GM23248 (cell line): ENCODE measurements around the gene SERPINA5. TPM values are rescaled to one million over a fixed set of nuclear protein-coding genes. Genes with fewer than 3 reads are reported as not detected.

ENCODE experiments used
- DNase-seq: peaks from one replicate; pipeline ENCODE4 v3.0.0-alpha.2; 2015
- H2AFZ ChIP-seq: fragments of 200-600 bp; sonication (generic); 2 replicates; pipeline ENCODE4 v1.6.1; 2016; ENCODE audit warnings: antibody characterized with exemption
- H3F3A ChIP-seq: fragments of 200-600 bp; sonication (generic); 2 replicates; pipeline ENCODE4 v1.6.1; 2016; ENCODE audit warnings: mild to moderate bottlenecking, antibody characterized with exemption, mixed run types; ENCODE audit not compliant: insufficient read depth
- H3K27ac ChIP-seq: fragments of 200-600 bp; sonication (generic); 2 replicates; pipeline ENCODE4 v1.5.1; 2016; ENCODE audit warnings: mild to moderate bottlenecking
- H3K27me3 ChIP-seq: fragments of 200-600 bp; sonication (generic); replicated peaks from 2 replicates; pipeline ENCODE4 v1.6.1; 2016; ENCODE audit warnings: mild to moderate bottlenecking; ENCODE audit not compliant: insufficient read depth
- H3K36me3 ChIP-seq: fragments of 200-600 bp; sonication (generic); 2 replicates; pipeline ENCODE4 v1.6.1; 2016; ENCODE audit warnings: low read depth, mild to moderate bottlenecking
- H3K4me1 ChIP-seq: fragments of 200-600 bp; sonication (generic); 2 replicates; pipeline ENCODE4 v1.6.1; 2016; ENCODE audit warnings: mild to moderate bottlenecking; ENCODE audit not compliant: insufficient read depth
- H3K4me2 ChIP-seq: fragments of 200-600 bp; sonication (generic); one replicate; pipeline ENCODE4 v1.6.1; 2016; ENCODE audit warnings: mild to moderate bottlenecking; ENCODE audit not compliant: unreplicated experiment
- H3K4me3 ChIP-seq: fragments of 200-600 bp; sonication (generic); 2 replicates; pipeline ENCODE4 v1.5.1; 2016; ENCODE audit warnings: mild to moderate bottlenecking
- H3K79me2 ChIP-seq: fragments of 200-600 bp; sonication (generic); 2 replicates; pipeline ENCODE4 v1.6.1; 2016; ENCODE audit warnings: mild to moderate bottlenecking; ENCODE audit not compliant: insufficient read depth
- H3K9ac ChIP-seq: fragments of 200-600 bp; sonication (generic); 2 replicates; pipeline ENCODE4 v1.6.1; 2016; ENCODE audit warnings: mild to moderate bottlenecking
- H3K9me2 ChIP-seq: fragments of 200-600 bp; sonication (generic); 2 replicates; pipeline ENCODE4 v1.6.1; 2016; ENCODE audit warnings: mixed run types, mild to moderate bottlenecking, moderate library complexity; ENCODE audit not compliant: insufficient read depth
- H3K9me3 ChIP-seq: fragments of 200-600 bp; sonication (generic); one replicate; pipeline ENCODE4 v1.6.1; 2017; ENCODE audit warnings: low read depth
- H4K20me1 ChIP-seq: fragments of 200-600 bp; sonication (generic); 2 replicates; pipeline ENCODE4 v1.6.0; 2016; ENCODE audit not compliant: insufficient read depth
- EZH2 ChIP-seq: fragments of 200-600 bp; sonication (generic); IDR thresholded peaks from 2 replicates; pipeline ENCODE4 v1.6.1; 2018; ENCODE audit warnings: antibody characterized with exemption, mild to moderate bottlenecking; ENCODE audit not compliant: insufficient read depth, poor library complexity, severe bottlenecking
- EZH2phosphoT487 ChIP-seq: fragments of 200-600 bp; sonication (generic); IDR thresholded peaks from 2 replicates; pipeline ENCODE4 v1.6.1; 2018; ENCODE audit warnings: antibody characterized with exemption, moderate library complexity, mild to moderate bottlenecking, low read depth; ENCODE audit not compliant: insufficient read depth
- WGBS, 2 experiments: methylation state at CpG; one replicate each; pipeline ENCODE4 v1.1.6; 2015 to 2017; ENCODE audit warnings: low lambda C conversion rate in 2 of 2, low coverage in 1 of 2; ENCODE audit errors: missing lambda C conversion rate in 2 of 2; 5-methylcytosine and 5-hydroxymethylcytosine counted together
- in situ Hi-C: fragments of 300-500 bp; cut with MboI; formaldehyde crosslinking; loops from 2 replicates; pipeline ENCODE4 v1.15.0; 2020
- polyA plus RNA-seq: library from polyadenylated mRNA; unstranded; fragments of >200 nt; fragmentation: Nextera tagmentation; extraction: Ambion mirVana; gene quantifications from 2 replicates; pipeline ENCODE4 v1.2.1, GENCODE V29; 2016
- total RNA-seq: library from RNA; depleted of rRNA; stranded (reverse); fragments of >200 nt; shearing (Covaris generic); gene quantifications from 2 replicates; pipeline ENCODE4 v1.2.3, GENCODE V29; 2014; rRNA removed

Gene SERPINA5
- total and polyA plus RNA-seq, 2 experiments from 2014 or later: not detected

GRCh38 chr14:94638961-94639817 is 58.0 kb downstream of the SERPINA5 start:
- peaks cover 4% of the 10 kb centered on the region; the same call in 1 of the 2 replicates for H3K27me3 ChIP-seq
- 79 to 82% methylated on average over 11 of the region's 11 CpGs for WGBS, 2 experiments
- in situ Hi-C loops: no loop called here
- H4K20me1 ChIP-seq: no peaks in the 10 kb centered on the region
- H3K9me2 ChIP-seq: no peaks in the 10 kb centered on the region
- no peaks in the 10 kb centered on the region for H3K79me2 ChIP-seq
- H3K4me3 ChIP-seq: no peak overlapping the region
- DNase-seq: no peak
- no peak for TF ChIP-seq EZH2phosphoT487
- no peak for TF ChIP-seq EZH2
- no peaks in the 10 kb centered on the region for H3K36me3 ChIP-seq
- no peaks in the 10 kb centered on the region for H3K4me1 ChIP-seq
- no peak overlapping the region for H2AFZ ChIP-seq
- H3K9me3 ChIP-seq: no peaks in the 10 kb centered on the region
- no peaks in the 10 kb centered on the region for H3F3A ChIP-seq
- H3K4me2 ChIP-seq: no peak overlapping the region
- H3K27ac ChIP-seq: no peak overlapping the region
- H3K9ac ChIP-seq: no peak overlapping the region

GRCh38 chr14:94640721-94641631 is 59.8 kb downstream of the SERPINA5 start:
- Histone ChIP-seq H3K9me3 (no peaks in the 10 kb centered on the region), H4K20me1 (no peaks in the 10 kb centered on the region), H3K9ac (no peak overlapping the region), H3F3A (no peaks in the 10 kb centered on the region), H3K9me2 (no peaks in the 10 kb centered on the region), H3K4me1 (no peaks in the 10 kb centered on the region), H3K79me2 (no peaks in the 10 kb centered on the region), H3K27me3 (no peaks in the 10 kb centered on the region), H3K4me2 (no peak overlapping the region), H2AFZ (no peak overlapping the region), H3K36me3 (no peaks in the 10 kb centered on the region), H3K27ac (no peak overlapping the region), H3K4me3 (no peak overlapping the region)
- 81 to 83% methylated on average over 10 of the region's 10 CpGs for WGBS, 2 experiments
- DNase-seq: no peak
- TF ChIP-seq EZH2phosphoT487: no peak
- no peak for TF ChIP-seq EZH2
- in situ Hi-C loops: no loop called here

- Histone ChIP-seq H3K9me3 (no peaks in the 10 kb centered on the region), H3K79me2 (no peaks in the 10 kb centered on the region), H3K27ac (no peak overlapping the region), H3K36me3 (no peaks in the 10 kb centered on the region), H3F3A (no peaks in the 10 kb centered on the region), H3K4me2 (no peak overlapping the region), H3K4me1 (peaks cover 5% of the 10 kb centered on the region; the same call in 1 of the 2 replicates), H3K9me2 (no peaks in the 10 kb centered on the region), H3K27me3 (no peaks in the 10 kb centered on the region), H2AFZ (no peak overlapping the region), H3K4me3 (no peak overlapping the region), H3K9ac (no peak overlapping the region), H4K20me1 (no peaks in the 10 kb centered on the region)
- in situ Hi-C loops: no loop called here
- 89 to 91% methylated on average over 10 to 12 of the region's 12 CpGs for WGBS, 2 experiments
- TF ChIP-seq EZH2phosphoT487: no peak
- no peak for TF ChIP-seq EZH2
- DNase-seq: no peak
Observed at GRCh38 chr14:94641632-94641955, 60.4 kb downstream of the SERPINA5 start.

Other genes with a start within 250 kb of the SERPINA5 start
- gene SERPINA2, start 214.7 kb upstream of the SERPINA5 start, total RNA-seq: not detected in 2 replicates
- gene SERPINA2, start 214.7 kb upstream of the SERPINA5 start, polyA plus RNA-seq: not detected in 2 replicates
- 0.65 TPM in 1 of 2 replicates, not detected in the other for gene SERPINA1, start 192.8 kb upstream of the SERPINA5 start, total RNA-seq
- 0.16 and 0.96 TPM in 2 replicates for gene SERPINA1, start 192.8 kb upstream of the SERPINA5 start, polyA plus RNA-seq
- gene SERPINA11, start 128.6 kb upstream of the SERPINA5 start, total RNA-seq: not detected in 2 replicates
- not detected in 2 replicates for gene SERPINA11, start 128.6 kb upstream of the SERPINA5 start, polyA plus RNA-seq
- not detected in 2 replicates for gene SERPINA9, start 105.2 kb upstream of the SERPINA5 start, total RNA-seq
- 0.14 and 0.31 TPM in 2 replicates for gene SERPINA9, start 105.2 kb upstream of the SERPINA5 start, polyA plus RNA-seq
- gene SERPINA12, start 72.0 kb upstream of the SERPINA5 start, total RNA-seq: not detected in 2 replicates
- gene SERPINA12, start 72.0 kb upstream of the SERPINA5 start, polyA plus RNA-seq: not detected in 2 replicates
- not detected in 2 replicates for gene SERPINA4, start 20.0 kb upstream of the SERPINA5 start, total RNA-seq
- gene SERPINA4, start 20.0 kb upstream of the SERPINA5 start, polyA plus RNA-seq: not detected in 2 replicates
- gene SERPINA3, start 31.0 kb downstream of the SERPINA5 start, total RNA-seq: 0.89 and 1.1 TPM in 2 replicates
- 0.75 and 0.85 TPM in 2 replicates for gene SERPINA3, start 31.0 kb downstream of the SERPINA5 start, polyA plus RNA-seq
- 1.1 and 2.3 TPM in 2 replicates for gene GSC, start 188.7 kb downstream of the SERPINA5 start, total RNA-seq
- 1.3 and 1.9 TPM in 2 replicates for gene GSC, start 188.7 kb downstream of the SERPINA5 start, polyA plus RNA-seq